NB4 (cell line): Measurements from ENCODE around the gene RRP8.

ENCODE experiments used
- DNase-seq: peaks from one replicate; pipeline ENCODE4 v3.0.0; 2010; ENCODE audit warnings: low read depth
- H3K4me3 ChIP-seq: one replicate; pipeline ENCODE4 v1.5.1; 2011; ENCODE audit warnings: mild to moderate bottlenecking, low read depth, low read length, moderate library complexity
- CTCF ChIP-seq: IDR thresholded peaks from one replicate; pipeline ENCODE4 v1.5.1; 2012; ENCODE audit warnings: low read depth, low read length
- MAX ChIP-seq: IDR thresholded peaks from 2 replicates; pipeline ENCODE4 v1.6.1; 2011; ENCODE audit warnings: low read depth, low read length
- MYC ChIP-seq: IDR thresholded peaks from 2 replicates; pipeline ENCODE4 v1.6.1; 2011; ENCODE audit warnings: low read depth, low read length
- POLR2A ChIP-seq: IDR thresholded peaks from 2 replicates; pipeline ENCODE4 v1.6.1; 2011; ENCODE audit warnings: mild to moderate bottlenecking; ENCODE audit not compliant: insufficient read length; ENCODE audit errors: extremely low read depth

RRP8 gene

GRCh38 chr11:6636480-6636879 lies 33.1 kb upstream of the RRP8 start:
- TF ChIP-seq CTCF: no peak
- TF ChIP-seq MYC: no peak
- TF ChIP-seq MAX: no peak
- no peak for TF ChIP-seq POLR2A
- no peak overlapping the region for H3K4me3 ChIP-seq
- DNase-seq: no peak

DNA sequence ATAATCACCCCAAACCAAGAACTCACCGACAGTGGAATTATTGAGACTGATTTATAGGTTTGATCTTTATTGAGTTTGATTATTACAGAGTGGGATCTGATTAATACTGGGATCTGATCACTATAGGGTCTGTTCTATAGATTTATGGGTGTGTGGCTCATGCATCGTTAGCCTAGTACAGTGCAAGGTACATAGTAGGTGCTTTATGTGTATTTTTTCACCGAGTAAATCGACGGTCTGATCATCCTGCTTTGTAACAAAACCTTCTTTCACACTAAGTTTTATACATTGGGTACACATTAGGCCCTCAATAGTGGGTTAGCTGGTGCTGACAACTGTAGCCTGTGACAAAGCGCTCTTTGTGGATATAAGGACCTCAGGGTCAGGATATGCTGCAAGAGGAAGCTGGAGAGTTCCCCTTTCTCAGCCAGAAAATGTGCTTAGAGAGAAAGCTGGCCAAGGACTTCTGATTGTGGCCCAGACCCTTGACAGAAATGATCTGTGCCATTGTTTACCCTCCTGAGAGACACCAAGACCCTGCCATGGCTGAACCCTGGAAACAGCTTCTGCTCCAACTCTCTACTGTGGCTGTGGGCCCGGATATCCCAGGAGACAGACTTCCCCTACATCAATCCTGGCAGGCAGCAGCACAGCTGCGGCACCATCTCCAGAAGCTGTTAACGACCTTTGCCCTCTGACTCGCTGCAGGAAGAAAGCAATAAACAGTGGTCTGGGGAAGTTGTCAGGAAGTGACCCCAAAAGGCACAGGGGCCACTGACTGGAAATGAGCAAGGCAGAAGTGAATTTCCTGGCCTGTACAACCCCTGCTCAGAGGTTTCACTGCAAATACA lies 31.9 kb upstream of the RRP8 start:
- DNase-seq: peak; percentile 93
- peak; percentile 87 for TF ChIP-seq MYC
- peak; percentile 68 for TF ChIP-seq MAX
- TF ChIP-seq POLR2A: no peak
- no peak for TF ChIP-seq CTCF
- H3K4me3 ChIP-seq: peak overlapping the region; percentile 26

GRCh38 chr11:6634534-6634933 lies 31.1 kb upstream of the RRP8 start:
- TF ChIP-seq MYC (no peak), MAX (no peak), CTCF (no peak), POLR2A (no peak)
- no peak for DNase-seq
- H3K4me3 ChIP-seq: no peak overlapping the region

GRCh38 chr11:6633422-6634408 lies 30.3 kb upstream of the RRP8 start:
- DNase-seq: no peak
- TF ChIP-seq MAX (no peak), MYC (no peak), CTCF (no peak), POLR2A (no peak)
- no peak overlapping the region for H3K4me3 ChIP-seq

GRCh38 chr11:6632116-6633073 lies 29.0 kb upstream of the RRP8 start:
- TF ChIP-seq MAX: no peak
- no peak for TF ChIP-seq POLR2A
- no peak for TF ChIP-seq CTCF
- no peak for TF ChIP-seq MYC
- no peak overlapping the region for H3K4me3 ChIP-seq
- peak; percentile 54 for DNase-seq
